H9 (cell line): ENCODE data around the gene PTTG1IP. TPM values are rescaled to one million over a fixed set of nuclear protein-coding genes. Genes with fewer than 3 reads are reported as not detected.

Experiments
- DNase-seq: peaks from one replicate; pipeline ENCODE4 v3.0.0-alpha.2; 2017
- H2AFZ ChIP-seq: one replicate; pipeline ENCODE4 v1.6.1; 2013; ENCODE audit warnings: mild to moderate bottlenecking, low read length, control low read depth, moderate library complexity
- H2AK5ac ChIP-seq: 2 replicates; pipeline ENCODE4 v1.6.1; 2013; ENCODE audit warnings: low read length, control low read depth, mixed read lengths; ENCODE audit not compliant: insufficient read length
- H2BK120ac ChIP-seq: one replicate; pipeline ENCODE4 v1.6.1; 2013; ENCODE audit warnings: low read depth, mild to moderate bottlenecking, low read length, control low read depth, inconsistent platforms; ENCODE audit not compliant: poor library complexity, severe bottlenecking
- H2BK12ac ChIP-seq: 2 replicates; pipeline ENCODE4 v1.6.1; 2013; ENCODE audit warnings: low read length, control low read depth, mixed read lengths, low read depth; ENCODE audit not compliant: insufficient read length
- H2BK15ac ChIP-seq: 2 replicates; pipeline ENCODE4 v1.6.1; 2013; ENCODE audit warnings: low read depth, low read length, control low read depth
- H2BK20ac ChIP-seq: one replicate; pipeline ENCODE4 v1.6.1; 2013; ENCODE audit warnings: low read depth, mild to moderate bottlenecking, low read length, control low read depth, inconsistent platforms; ENCODE audit not compliant: poor library complexity, severe bottlenecking
- H2BK5ac ChIP-seq: 2 replicates; pipeline ENCODE4 v1.6.1; 2013; ENCODE audit warnings: low read length, control low read depth, mixed read lengths; ENCODE audit not compliant: insufficient read length
- H3K14ac ChIP-seq: 2 replicates; pipeline ENCODE4 v1.6.1; 2013; ENCODE audit warnings: low read length, control low read depth; ENCODE audit not compliant: insufficient read depth
- H3K18ac ChIP-seq: 2 replicates; pipeline ENCODE4 v1.6.1; 2013; ENCODE audit warnings: low read depth, mild to moderate bottlenecking, mixed read lengths, low read length, control low read depth; ENCODE audit not compliant: insufficient read length
- H3K23ac ChIP-seq: 2 replicates; pipeline ENCODE4 v1.6.1; 2013; ENCODE audit warnings: low read length, control low read depth, mixed read lengths, low read depth; ENCODE audit not compliant: insufficient read length
- H3K23me2 ChIP-seq: 2 replicates; pipeline ENCODE4 v1.6.1; 2013; ENCODE audit warnings: low read depth, mild to moderate bottlenecking, mixed read lengths, low read length, control low read depth; ENCODE audit not compliant: insufficient read length, poor library complexity, severe bottlenecking
- H3K27ac ChIP-seq: 2 replicates; pipeline ENCODE4 v1.5.1; 2013; ENCODE audit warnings: low read length, control low read depth, mixed read lengths, low read depth; ENCODE audit not compliant: insufficient read length
- H3K27me3 ChIP-seq: 2 replicates; pipeline ENCODE4 v1.6.1; 2013; ENCODE audit warnings: low read length, control low read depth, inconsistent platforms; ENCODE audit not compliant: insufficient read depth
- H3K4ac ChIP-seq: 2 replicates; pipeline ENCODE4 v1.6.1; 2013; ENCODE audit warnings: low read depth, mild to moderate bottlenecking, control low read depth, inconsistent platforms, low read length, moderate library complexity
- H3K4me1 ChIP-seq: 2 replicates; pipeline ENCODE4 v1.6.1; 2013; ENCODE audit warnings: low read length, control low read depth, inconsistent platforms; ENCODE audit not compliant: insufficient read depth
- H3K4me2 ChIP-seq: 2 replicates; pipeline ENCODE4 v1.6.1; 2013; ENCODE audit warnings: low read length, control low read depth, mixed read lengths; ENCODE audit not compliant: insufficient read length, insufficient read depth
- H3K56ac ChIP-seq: 2 replicates; pipeline ENCODE4 v1.6.1; 2013; ENCODE audit warnings: low read depth, mild to moderate bottlenecking, mixed read lengths, low read length, control low read depth; ENCODE audit not compliant: insufficient read length
- H3K79me1 ChIP-seq: 2 replicates; pipeline ENCODE4 v1.6.1; 2013; ENCODE audit warnings: low read depth, mild to moderate bottlenecking, moderate library complexity, low read length, control low read depth, inconsistent platforms; ENCODE audit not compliant: insufficient read depth, poor library complexity, severe bottlenecking
- H3K79me2 ChIP-seq: 2 replicates; pipeline ENCODE4 v1.6.1; 2013; ENCODE audit warnings: low read length, control low read depth, inconsistent platforms; ENCODE audit not compliant: insufficient read depth
- H3K9ac ChIP-seq: 2 replicates; pipeline ENCODE4 v1.6.1; 2013; ENCODE audit warnings: low read length, control low read depth, mixed read lengths; ENCODE audit not compliant: insufficient read length; ENCODE audit errors: extremely low read depth
- H3K9me3 ChIP-seq: one replicate; pipeline ENCODE4 v1.6.1; 2013; ENCODE audit warnings: low read depth, low read length, inconsistent platforms; ENCODE audit not compliant: control insufficient read depth
- H3T11ph ChIP-seq: one replicate; pipeline ENCODE4 v1.6.1; 2013; ENCODE audit warnings: mild to moderate bottlenecking, low read length, control low read depth, inconsistent platforms
- H4K20me1 ChIP-seq: one replicate; pipeline ENCODE4 v1.6.1; 2013; ENCODE audit not compliant: control insufficient read depth, insufficient read length, insufficient read depth
- H4K5ac ChIP-seq: 2 replicates; pipeline ENCODE4 v1.6.1; 2013; ENCODE audit warnings: low read depth, mild to moderate bottlenecking, mixed read lengths, low read length, control low read depth; ENCODE audit not compliant: insufficient read length
- H4K8ac ChIP-seq: replicated peaks from 2 replicates; pipeline ENCODE4 v1.6.1; 2013; ENCODE audit warnings: low read length, control low read depth, mixed read lengths, low read depth; ENCODE audit not compliant: insufficient read length
- H4K91ac ChIP-seq: 2 replicates; pipeline ENCODE4 v1.6.1; 2013; ENCODE audit warnings: low read depth, mild to moderate bottlenecking, moderate library complexity, mixed read lengths, low read length, control low read depth; ENCODE audit not compliant: insufficient read length
- H3K27ac Mint-ChIP-seq, 3 experiments: 2 replicates in 2 of 3; 3 replicates in 1 of 3; pipeline ENCODE4 v1.8.0; 2020 to 2021; ENCODE audit warnings: mixed read lengths in 3 of 3, mild to moderate bottlenecking in 1 of 3, moderate library complexity in 1 of 3
- H3K27me3 Mint-ChIP-seq: 2 replicates; pipeline ENCODE4 v1.8.0; 2021; ENCODE audit warnings: low read depth, mild to moderate bottlenecking, moderate library complexity, mixed read lengths
- H3K36me3 Mint-ChIP-seq, 3 experiments: 2 replicates in 2 of 3; 3 replicates in 1 of 3; pipeline ENCODE4 v1.8.0; 2020 to 2021; ENCODE audit warnings: low read depth in 3 of 3, mixed read lengths in 3 of 3; ENCODE audit not compliant: insufficient read depth in 1 of 3
- H3K4me1 Mint-ChIP-seq, 2 experiments: 2 replicates each; pipeline ENCODE4 v1.8.0; 2020; ENCODE audit warnings: mixed read lengths in 2 of 2
- H3K4me3 Mint-ChIP-seq, 2 experiments: 2 replicates in 1 of 2; 3 replicates in 1 of 2; pipeline ENCODE4 v1.8.0; 2020 to 2021; ENCODE audit warnings: mild to moderate bottlenecking in 2 of 2, mixed read lengths in 2 of 2, moderate library complexity in 1 of 2
- H3K9me3 Mint-ChIP-seq, 2 experiments: 2 replicates in 1 of 2; 3 replicates in 1 of 2; pipeline ENCODE4 v1.8.0; 2020; ENCODE audit warnings: mild to moderate bottlenecking in 2 of 2, mixed read lengths in 2 of 2, moderate library complexity in 1 of 2
- WGBS: extraction: QIAGEN DNeasy Blood & Tissue Kit; methylation state at CpG from one replicate; pipeline ENCODE4 v1.1.7; 2013; ENCODE audit warnings: missing lambda C conversion rate, low lambda C conversion rate, mixed read lengths; ENCODE audit not compliant: insufficient read length; ENCODE audit errors: extremely low coverage; 5-methylcytosine and 5-hydroxymethylcytosine counted together
- total RNA-seq: library from RNA; stranded (reverse); gene quantifications from 2 replicates; pipeline ENCODE4 v1.2.1, GENCODE V29; 2021
- TF ChIP-seq, protein P1 (sequence below): fragments of 200-600 bp; sonication (generic); conservative IDR thresholded peaks from 3 replicates; pipeline ENCODE4 v1.8.0; 2021; ENCODE audit warnings: antibody characterized with exemption, mild to moderate bottlenecking

PTTG1IP gene
- total RNA-seq, 1 experiment from 2014 or later: 107 TPM

DNA sequence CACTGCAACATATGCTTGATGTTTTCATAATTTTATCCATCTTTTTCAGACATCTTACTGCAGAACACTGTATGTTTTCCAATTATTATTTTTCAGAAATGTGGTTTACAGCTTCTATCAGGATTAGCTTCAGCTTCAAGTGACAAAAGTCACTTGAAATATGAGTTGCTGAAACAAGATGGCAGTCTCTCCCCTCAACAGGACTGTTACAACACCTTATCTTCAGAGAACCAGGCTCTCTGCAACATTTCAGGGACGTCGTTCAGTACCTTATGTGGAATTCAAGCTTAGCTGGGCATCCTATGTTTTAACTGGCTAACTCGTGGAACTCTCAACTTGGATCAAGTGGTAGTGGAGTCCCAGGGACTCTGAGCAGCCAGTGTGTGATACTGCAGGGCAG, 69.8 kb downstream of the PTTG1IP start:
- peaks cover 21 to 23% of the 10 kb centered on the region in 2 experiments for H3K4me1 Mint-ChIP-seq
- no peak overlapping the region for H3K4me3 Mint-ChIP-seq
- Histone ChIP-seq H2BK12ac (no peak overlapping the region), H3K14ac (no peak overlapping the region), H3K4me1 (no peaks in the 10 kb centered on the region), H3T11ph (no peak overlapping the region), H2BK5ac (no peak overlapping the region), H2BK20ac (no peak overlapping the region), H2BK120ac (no peak overlapping the region), H2BK15ac (no peak overlapping the region), H3K79me2 (peaks cover 11% of the 10 kb centered on the region; the same call in 1 of the 2 replicates), H3K4ac (no peak overlapping the region), H3K18ac (no peak overlapping the region), H3K9ac (no peak overlapping the region), H3K4me2 (no peak overlapping the region), H3K79me1 (no peaks in the 10 kb centered on the region), H3K56ac (no peak overlapping the region), H4K20me1 (no peaks in the 10 kb centered on the region), H4K91ac (no peak overlapping the region), H3K27me3 (no peaks in the 10 kb centered on the region), H3K23ac (no peak overlapping the region), H2AK5ac (no peak overlapping the region), H3K9me3 (no peaks in the 10 kb centered on the region), H4K8ac (no peak overlapping the region), H3K23me2 (peaks cover 13% of the 10 kb centered on the region), H2AFZ (no peak overlapping the region), H4K5ac (no peak overlapping the region), H3K27ac (no peak overlapping the region)
- H3K27ac Mint-ChIP-seq: no peak overlapping the region
- H3K36me3 Mint-ChIP-seq: peaks cover 14 to 60% (median 44%) of the 10 kb centered on the region in 3 experiments; a peak in 6 of 7 replicates
- H3K9me3 Mint-ChIP-seq: no peaks in the 10 kb centered on the region
- no peaks in the 10 kb centered on the region for H3K27me3 Mint-ChIP-seq
- WGBS: no CpG with 5 or more reads among the region's 3 CpGs
- no peak for DNase-seq
- TF ChIP-seq, protein P1, sequence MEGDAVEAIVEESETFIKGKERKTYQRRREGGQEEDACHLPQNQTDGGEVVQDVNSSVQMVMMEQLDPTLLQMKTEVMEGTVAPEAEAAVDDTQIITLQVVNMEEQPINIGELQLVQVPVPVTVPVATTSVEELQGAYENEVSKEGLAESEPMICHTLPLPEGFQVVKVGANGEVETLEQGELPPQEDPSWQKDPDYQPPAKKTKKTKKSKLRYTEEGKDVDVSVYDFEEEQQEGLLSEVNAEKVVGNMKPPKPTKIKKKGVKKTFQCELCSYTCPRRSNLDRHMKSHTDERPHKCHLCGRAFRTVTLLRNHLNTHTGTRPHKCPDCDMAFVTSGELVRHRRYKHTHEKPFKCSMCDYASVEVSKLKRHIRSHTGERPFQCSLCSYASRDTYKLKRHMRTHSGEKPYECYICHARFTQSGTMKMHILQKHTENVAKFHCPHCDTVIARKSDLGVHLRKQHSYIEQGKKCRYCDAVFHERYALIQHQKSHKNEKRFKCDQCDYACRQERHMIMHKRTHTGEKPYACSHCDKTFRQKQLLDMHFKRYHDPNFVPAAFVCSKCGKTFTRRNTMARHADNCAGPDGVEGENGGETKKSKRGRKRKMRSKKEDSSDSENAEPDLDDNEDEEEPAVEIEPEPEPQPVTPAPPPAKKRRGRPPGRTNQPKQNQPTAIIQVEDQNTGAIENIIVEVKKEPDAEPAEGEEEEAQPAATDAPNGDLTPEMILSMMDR: no peak
